Ishikawa (cell line): Measurements from ENCODE around the gene MYLIP.

Experiments used
- EGR1 ChIP-seq: IDR thresholded peaks from 2 replicates; pipeline ENCODE4 v1.6.1; 2012
- EP300 ChIP-seq: IDR thresholded peaks from 2 replicates; pipeline ENCODE4 v1.6.1; 2012; ENCODE audit warnings: borderline replicate concordance
- MAX ChIP-seq: IDR thresholded peaks from 2 replicates; pipeline ENCODE4 v1.6.1; 2012
- RAD21 ChIP-seq: IDR thresholded peaks from 2 replicates; pipeline ENCODE4 v1.6.1; 2012; ENCODE audit warnings: low read depth
- YY1 ChIP-seq: IDR thresholded peaks from 2 replicates; pipeline ENCODE4 v1.6.1; 2012; ENCODE audit warnings: low read depth
- ZBTB7A ChIP-seq: IDR thresholded peaks from 2 replicates; pipeline ENCODE4 v1.6.1; 2012; ENCODE audit warnings: low read depth

GRCh38 chr6:16108921-16109658 lies 19.8 kb upstream of the MYLIP start:
- no peak for TF ChIP-seq EGR1
- no peak for TF ChIP-seq MAX
- no peak for TF ChIP-seq YY1
- no peak for TF ChIP-seq EP300
- TF ChIP-seq RAD21 = no peak
- no peak for TF ChIP-seq ZBTB7A
